Measurements from ENCODE around the gene MXD3.

MXD3 gene

GRCh38 chr5:177328545-177329231 lies 17.0 kb upstream of the MXD3 start:
- H3K4me3 ChIP-seq (ENCODE audit: low read depth, low read length), result no peak overlapping the region
- TF ChIP-seq, protein P1, sequence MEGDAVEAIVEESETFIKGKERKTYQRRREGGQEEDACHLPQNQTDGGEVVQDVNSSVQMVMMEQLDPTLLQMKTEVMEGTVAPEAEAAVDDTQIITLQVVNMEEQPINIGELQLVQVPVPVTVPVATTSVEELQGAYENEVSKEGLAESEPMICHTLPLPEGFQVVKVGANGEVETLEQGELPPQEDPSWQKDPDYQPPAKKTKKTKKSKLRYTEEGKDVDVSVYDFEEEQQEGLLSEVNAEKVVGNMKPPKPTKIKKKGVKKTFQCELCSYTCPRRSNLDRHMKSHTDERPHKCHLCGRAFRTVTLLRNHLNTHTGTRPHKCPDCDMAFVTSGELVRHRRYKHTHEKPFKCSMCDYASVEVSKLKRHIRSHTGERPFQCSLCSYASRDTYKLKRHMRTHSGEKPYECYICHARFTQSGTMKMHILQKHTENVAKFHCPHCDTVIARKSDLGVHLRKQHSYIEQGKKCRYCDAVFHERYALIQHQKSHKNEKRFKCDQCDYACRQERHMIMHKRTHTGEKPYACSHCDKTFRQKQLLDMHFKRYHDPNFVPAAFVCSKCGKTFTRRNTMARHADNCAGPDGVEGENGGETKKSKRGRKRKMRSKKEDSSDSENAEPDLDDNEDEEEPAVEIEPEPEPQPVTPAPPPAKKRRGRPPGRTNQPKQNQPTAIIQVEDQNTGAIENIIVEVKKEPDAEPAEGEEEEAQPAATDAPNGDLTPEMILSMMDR (IDR thresholded peaks at IDR 0.05; ENCODE audit: low read depth, low read length), result no peak

- TF ChIP-seq, protein P1 (IDR thresholded peaks at IDR 0.05; ENCODE audit: low read depth, low read length), result no peak
- no peak overlapping the region for H3K4me3 ChIP-seq (ENCODE audit: low read depth, low read length)
These were observed 16.1 kb upstream of the MXD3 start for GRCh38 chr5:177327539-177328522.

GRCh38 chr5:177325868-177326381 lies 14.2 kb upstream of the MXD3 start:
- TF ChIP-seq, protein P1 (IDR thresholded peaks at IDR 0.05; ENCODE audit: low read depth, low read length), result no peak
- H3K4me3 ChIP-seq (ENCODE audit: low read depth, low read length), result no peak overlapping the region

DNA sequence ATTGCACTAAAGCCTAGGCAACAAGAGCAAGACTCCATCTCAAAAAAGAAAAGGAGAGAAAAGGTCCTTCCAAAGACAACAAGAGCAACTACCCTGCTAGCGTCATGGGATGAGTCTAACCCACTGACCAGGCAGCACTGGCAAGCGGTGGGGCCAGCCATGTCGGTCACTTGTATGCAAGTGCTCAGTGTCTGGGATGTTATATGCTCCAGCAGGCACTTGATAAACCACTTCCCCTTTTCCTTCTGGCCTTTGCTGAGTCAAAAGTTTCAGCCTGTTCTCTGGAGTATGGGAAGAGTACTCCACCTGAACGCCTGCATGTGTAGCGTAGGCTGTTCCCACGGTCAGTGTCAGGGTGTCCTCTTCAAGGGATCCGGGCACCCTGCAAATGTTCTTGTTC lies 9.2 kb upstream of the MXD3 start:
- H3K4me3 ChIP-seq (ENCODE audit: low read depth, low read length), result no peak overlapping the region
- TF ChIP-seq, protein P1 (IDR thresholded peaks at IDR 0.05; ENCODE audit: low read depth, low read length), result no peak

- no peak overlapping the region for H3K4me3 ChIP-seq (ENCODE audit: low read depth, low read length)
- TF ChIP-seq, protein P1 (IDR thresholded peaks at IDR 0.05; ENCODE audit: low read depth, low read length), result no peak
These were observed 8.4 kb upstream of the MXD3 start for GRCh38 chr5:177319913-177320588.

DNA sequence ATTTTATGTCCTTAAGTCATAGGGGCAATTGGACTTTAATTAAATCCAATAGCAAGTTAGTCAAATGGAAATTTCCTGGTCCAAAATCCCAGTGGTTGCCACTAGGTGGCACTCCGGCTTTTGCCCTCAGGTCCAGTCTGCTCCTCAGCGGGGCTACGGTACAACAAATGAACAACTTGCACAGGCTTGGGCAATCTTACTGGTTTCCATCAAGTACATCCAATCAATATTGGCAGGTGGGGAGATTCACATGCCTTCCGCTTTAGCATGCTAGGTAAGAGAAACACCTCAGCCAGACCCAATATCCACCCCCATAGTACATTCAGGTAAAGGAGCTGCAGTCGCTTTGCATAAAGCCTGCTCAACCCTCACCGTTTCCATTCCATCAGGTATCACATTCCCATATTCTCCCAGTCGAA lies 6.3 kb upstream of the MXD3 start:
- TF ChIP-seq, protein P1 (IDR thresholded peaks at IDR 0.05; ENCODE audit: low read depth, low read length), result peak; percentile 83
- no peak overlapping the region for H3K4me3 ChIP-seq (ENCODE audit: low read depth, low read length)

Data from WI38 (cell line).